ENCODE results near the gene ADGRG4. TPM values are rescaled to one million over a fixed set of nuclear protein-coding genes. Genes with fewer than 3 reads are reported as not detected.

The ADGRG4 gene
- total and polyA plus RNA-seq, 2 donors (not counting 1 experiment from before 2014, with no cell fraction given), result 0.03 TPM; not detected in 1

GRCh38 chrX:136260776-136261175 is 40.0 kb upstream of the ADGRG4 start:
- peak overlapping the region; percentile 71 for H3K27ac ChIP-seq (ENCODE audit: insufficient read depth, low read length)
- H3K4me3 ChIP-seq (replicated peaks in 1 of 4; ENCODE audit: control extremely low read depth in 1 of 4, insufficient read depth in 1 of 4, low read depth in 3 of 4, low read length in 4 of 4), result no peak overlapping the region
- H3K36me3 ChIP-seq (ENCODE audit: control insufficient read depth, insufficient read depth, low read length), result no peaks in the 10 kb centered on the region
- no peaks in the 10 kb centered on the region for H4K20me1 ChIP-seq (ENCODE audit: control insufficient read depth, extremely low read depth, insufficient read depth, low read length)
- DNase-seq (ENCODE audit: low read depth in 2 of 2), result peak; percentile 78 to 79
- no peaks in the 10 kb centered on the region for H3K27me3 ChIP-seq (ENCODE audit: control insufficient read depth, insufficient read depth, low read length)
- H3K4me2 ChIP-seq (ENCODE audit: extremely low read depth, insufficient read depth, low read length), result no peak overlapping the region
- H3K9ac ChIP-seq (ENCODE audit: insufficient read depth, low read length), result no peak overlapping the region
- no peaks in the 10 kb centered on the region for H3K79me2 ChIP-seq (ENCODE audit: control insufficient read depth, insufficient read depth, low read length)
- no peak for TF ChIP-seq EZH2 (IDR thresholded peaks at IDR 0.05; ENCODE audit: low read length, missing control alignments)
- TF ChIP-seq CTCF (conservative IDR thresholded peaks at IDR 0.05 in 1 of 2, IDR thresholded peaks at IDR 0.05 in 1 of 2; ENCODE audit: low read depth in 1 of 2, low read length in 2 of 2), result no peak
- H3K9me3 ChIP-seq (ENCODE audit: control insufficient read depth, insufficient read depth, low read depth, low read length), result no peaks in the 10 kb centered on the region
- H2AFZ ChIP-seq (ENCODE audit: low read length), result no peak overlapping the region
- H3K4me1 ChIP-seq (ENCODE audit: control insufficient read depth, extremely low read depth, insufficient read depth, low read length), result peaks cover 23% of the 10 kb centered on the region

GRCh38 chrX:136261321-136261720 is 39.4 kb upstream of the ADGRG4 start:
- no peaks in the 10 kb centered on the region for H4K20me1 ChIP-seq (ENCODE audit: control insufficient read depth, extremely low read depth, insufficient read depth, low read length)
- no peak overlapping the region for H2AFZ ChIP-seq (ENCODE audit: low read length)
- no peak overlapping the region for H3K9ac ChIP-seq (ENCODE audit: insufficient read depth, low read length)
- DNase-seq (ENCODE audit: low read depth in 2 of 2), result no peak
- no peaks in the 10 kb centered on the region for H3K79me2 ChIP-seq (ENCODE audit: control insufficient read depth, insufficient read depth, low read length)
- H3K4me3 ChIP-seq (replicated peaks in 1 of 4; ENCODE audit: control extremely low read depth in 1 of 4, insufficient read depth in 1 of 4, low read depth in 3 of 4, low read length in 4 of 4), result no peak overlapping the region
- H3K4me2 ChIP-seq (ENCODE audit: extremely low read depth, insufficient read depth, low read length), result no peak overlapping the region
- no peaks in the 10 kb centered on the region for H3K9me3 ChIP-seq (ENCODE audit: control insufficient read depth, insufficient read depth, low read depth, low read length)
- H3K27me3 ChIP-seq (ENCODE audit: control insufficient read depth, insufficient read depth, low read length), result no peaks in the 10 kb centered on the region
- peaks cover 18% of the 10 kb centered on the region for H3K4me1 ChIP-seq (ENCODE audit: control insufficient read depth, extremely low read depth, insufficient read depth, low read length)
- H3K27ac ChIP-seq (ENCODE audit: insufficient read depth, low read length), result peak overlapping the region; percentile 71
- no peaks in the 10 kb centered on the region for H3K36me3 ChIP-seq (ENCODE audit: control insufficient read depth, insufficient read depth, low read length)
- TF ChIP-seq EZH2 (IDR thresholded peaks at IDR 0.05; ENCODE audit: low read length, missing control alignments) (no peak), CTCF (conservative IDR thresholded peaks at IDR 0.05 in 1 of 2, IDR thresholded peaks at IDR 0.05 in 1 of 2; ENCODE audit: low read depth in 1 of 2, low read length in 2 of 2) (no peak)

- H3K27ac ChIP-seq (ENCODE audit: insufficient read depth, low read length), result no peak overlapping the region
- peaks cover 16% of the 10 kb centered on the region for H3K4me1 ChIP-seq (ENCODE audit: control insufficient read depth, extremely low read depth, insufficient read depth, low read length)
- no peak overlapping the region for H3K4me3 ChIP-seq (replicated peaks in 1 of 4; ENCODE audit: control extremely low read depth in 1 of 4, insufficient read depth in 1 of 4, low read depth in 3 of 4, low read length in 4 of 4)
- H3K27me3 ChIP-seq (ENCODE audit: control insufficient read depth, insufficient read depth, low read length), result no peaks in the 10 kb centered on the region
- H3K9me3 ChIP-seq (ENCODE audit: control insufficient read depth, insufficient read depth, low read depth, low read length), result no peaks in the 10 kb centered on the region
- no peaks in the 10 kb centered on the region for H3K79me2 ChIP-seq (ENCODE audit: control insufficient read depth, insufficient read depth, low read length)
- no peak overlapping the region for H3K4me2 ChIP-seq (ENCODE audit: extremely low read depth, insufficient read depth, low read length)
- no peak overlapping the region for H2AFZ ChIP-seq (ENCODE audit: low read length)
- no peaks in the 10 kb centered on the region for H3K36me3 ChIP-seq (ENCODE audit: control insufficient read depth, insufficient read depth, low read length)
- no peaks in the 10 kb centered on the region for H4K20me1 ChIP-seq (ENCODE audit: control insufficient read depth, extremely low read depth, insufficient read depth, low read length)
- DNase-seq (ENCODE audit: low read depth in 2 of 2), result peak in 1 of 2 donors; percentile 15
- H3K9ac ChIP-seq (ENCODE audit: insufficient read depth, low read length), result no peak overlapping the region
- no peak for TF ChIP-seq CTCF (conservative IDR thresholded peaks at IDR 0.05 in 1 of 2, IDR thresholded peaks at IDR 0.05 in 1 of 2; ENCODE audit: low read depth in 1 of 2, low read length in 2 of 2)
These were observed 38.5 kb upstream of the ADGRG4 start for GRCh38 chrX:136262243-136262642.

Measured in fibroblast of lung (primary cell).